ENCODE data around the gene WFIKKN1. TPM values are rescaled to one million over a fixed set of nuclear protein-coding genes. Genes with fewer than 3 reads are reported as not detected.

The WFIKKN1 gene
- total and polyA plus RNA-seq, 2 experiments from 2014 or later = 0.43 to 0.88 TPM

GRCh38 chr16:617855-618254 is 12.9 kb upstream of the WFIKKN1 start:
- H3K27me3 ChIP-seq = no peaks in the 10 kb centered on the region
- no peak for DNase-seq (ENCODE audit: low spot score)
- WGBS (ENCODE audit: low lambda C conversion rate, missing lambda C conversion rate) = 94% methylated on average over 16 of the region's 16 CpGs
- H3K27ac ChIP-seq = no peak overlapping the region
- no peak overlapping the region for H3K4me3 ChIP-seq
- no peak for TF ChIP-seq EZH2phosphoT487 (IDR thresholded peaks at IDR 0.05; ENCODE audit: low read depth, severe bottlenecking, unreplicated experiment)
- TF ChIP-seq CTCF (IDR thresholded peaks at IDR 0.05; ENCODE audit: poor library complexity) = no peak
- no peak for TF ChIP-seq EZH2 (IDR thresholded peaks at IDR 0.05; ENCODE audit: borderline replicate concordance)
- H3K36me3 ChIP-seq (replicated peaks; ENCODE audit: insufficient read depth, low read depth) = no peaks in the 10 kb centered on the region
- peaks cover 8% of the 10 kb centered on the region for H4K20me1 ChIP-seq (ENCODE audit: insufficient read depth, poor library complexity, severe bottlenecking)
- peaks cover 19% of the 10 kb centered on the region for H3K79me2 ChIP-seq
- H3K9me2 ChIP-seq (replicated peaks; ENCODE audit: insufficient read depth) = no peaks in the 10 kb centered on the region
- H3K9me3 ChIP-seq (ENCODE audit: low read depth) = no peaks in the 10 kb centered on the region
- H2AFZ ChIP-seq = no peak overlapping the region
- H3K4me2 ChIP-seq = no peak overlapping the region
- no peaks in the 10 kb centered on the region for H3K4me1 ChIP-seq (ENCODE audit: insufficient read depth)

GRCh38 chr16:619476-620100 is 11.2 kb upstream of the WFIKKN1 start:
- H3K27me3 ChIP-seq = no peaks in the 10 kb centered on the region
- no peak overlapping the region for H2AFZ ChIP-seq
- H3K4me1 ChIP-seq (ENCODE audit: insufficient read depth) = no peaks in the 10 kb centered on the region
- H3K4me2 ChIP-seq = no peak overlapping the region
- WGBS (ENCODE audit: low lambda C conversion rate, missing lambda C conversion rate) = 96% methylated on average over 20 of the region's 20 CpGs
- TF ChIP-seq EZH2 (IDR thresholded peaks at IDR 0.05; ENCODE audit: borderline replicate concordance) (no peak), CTCF (IDR thresholded peaks at IDR 0.05; ENCODE audit: poor library complexity) (no peak), EZH2phosphoT487 (IDR thresholded peaks at IDR 0.05; ENCODE audit: low read depth, severe bottlenecking, unreplicated experiment) (no peak)
- peaks cover 15% of the 10 kb centered on the region for H4K20me1 ChIP-seq (ENCODE audit: insufficient read depth, poor library complexity, severe bottlenecking)
- peaks cover 14% of the 10 kb centered on the region for H3K79me2 ChIP-seq
- no peak overlapping the region for H3K4me3 ChIP-seq
- no peaks in the 10 kb centered on the region for H3K36me3 ChIP-seq (replicated peaks; ENCODE audit: insufficient read depth, low read depth)
- H3K9me2 ChIP-seq (replicated peaks; ENCODE audit: insufficient read depth) = no peaks in the 10 kb centered on the region
- no peaks in the 10 kb centered on the region for H3K9me3 ChIP-seq (ENCODE audit: low read depth)
- DNase-seq (ENCODE audit: low spot score) = no peak
- H3K27ac ChIP-seq = no peak overlapping the region

- WGBS (ENCODE audit: low lambda C conversion rate, missing lambda C conversion rate) = 90% methylated on average over 21 of the region's 41 CpGs
- TF ChIP-seq EZH2phosphoT487 (IDR thresholded peaks at IDR 0.05; ENCODE audit: low read depth, severe bottlenecking, unreplicated experiment) (no peak), CTCF (IDR thresholded peaks at IDR 0.05; ENCODE audit: poor library complexity) (no peak), EZH2 (IDR thresholded peaks at IDR 0.05; ENCODE audit: borderline replicate concordance) (no peak)
- no peaks in the 10 kb centered on the region for H3K36me3 ChIP-seq (replicated peaks; ENCODE audit: insufficient read depth, low read depth)
Measured at GRCh38 chr16:620700-621525, 9.9 kb upstream of the WFIKKN1 start.

More at GRCh38 chr16:620700-621525, 9.9 kb upstream of the WFIKKN1 start:
- Histone ChIP-seq H3K4me2 (no peak overlapping the region), H3K27ac (no peak overlapping the region), H3K27me3 (no peaks in the 10 kb centered on the region), H3K4me3 (no peak overlapping the region), H3K9me2 (replicated peaks; ENCODE audit: insufficient read depth) (no peaks in the 10 kb centered on the region), H4K20me1 (ENCODE audit: insufficient read depth, poor library complexity, severe bottlenecking) (peaks cover 15% of the 10 kb centered on the region), H3K79me2 (peaks cover 3% of the 10 kb centered on the region), H3K9me3 (ENCODE audit: low read depth) (no peaks in the 10 kb centered on the region), H2AFZ (no peak overlapping the region), H3K4me1 (ENCODE audit: insufficient read depth) (no peaks in the 10 kb centered on the region)
- DNase-seq (ENCODE audit: low spot score) = peak; percentile 5
